ENCODE data around the gene CAVIN2.

- TF ChIP-seq CTCF (IDR thresholded peaks at IDR 0.05) (no peak), POLR2AphosphoS5 (IDR thresholded peaks at IDR 0.05; ENCODE audit: insufficient read depth in 1 of 2, low read depth in 1 of 2) (no peak), POLR2A (IDR thresholded peaks at IDR 0.05) (no peak)
Observed at GRCh38 chr2:191847764-191848163, 876 bp upstream of the CAVIN2 start.
